ENCODE results near the gene SEMA3F.

Gene SEMA3F

GRCh38 chr3:50137531-50137930 is 17.6 kb upstream of the SEMA3F start:
- H3K4me3 ChIP-seq (ENCODE audit: control insufficient read depth, low read depth, low read length): no peak overlapping the region
- no peak for DNase-seq (ENCODE audit: low read depth)
- no peak for TF ChIP-seq CTCF (conservative IDR thresholded peaks at IDR 0.05; ENCODE audit: control insufficient read depth, insufficient read depth, low read depth, low read length)

- no peak for DNase-seq (ENCODE audit: low read depth)
- TF ChIP-seq CTCF (conservative IDR thresholded peaks at IDR 0.05; ENCODE audit: control insufficient read depth, insufficient read depth, low read depth, low read length): no peak
- no peak overlapping the region for H3K4me3 ChIP-seq (ENCODE audit: control insufficient read depth, low read depth, low read length)
Measured at GRCh38 chr3:50138266-50139200, 16.6 kb upstream of the SEMA3F start.

GRCh38 chr3:50139308-50139707 is 15.8 kb upstream of the SEMA3F start:
- no peak for DNase-seq (ENCODE audit: low read depth)
- TF ChIP-seq CTCF (conservative IDR thresholded peaks at IDR 0.05; ENCODE audit: control insufficient read depth, insufficient read depth, low read depth, low read length): no peak
- no peak overlapping the region for H3K4me3 ChIP-seq (ENCODE audit: control insufficient read depth, low read depth, low read length)

GRCh38 chr3:50139718-50140423 is 15.3 kb upstream of the SEMA3F start:
- no peak overlapping the region for H3K4me3 ChIP-seq (ENCODE audit: control insufficient read depth, low read depth, low read length)
- no peak for TF ChIP-seq CTCF (conservative IDR thresholded peaks at IDR 0.05; ENCODE audit: control insufficient read depth, insufficient read depth, low read depth, low read length)
- DNase-seq (ENCODE audit: low read depth): no peak

GRCh38 chr3:50140990-50141389 is 14.1 kb upstream of the SEMA3F start:
- no peak for TF ChIP-seq CTCF (conservative IDR thresholded peaks at IDR 0.05; ENCODE audit: control insufficient read depth, insufficient read depth, low read depth, low read length)
- no peak overlapping the region for H3K4me3 ChIP-seq (ENCODE audit: control insufficient read depth, low read depth, low read length)
- no peak for DNase-seq (ENCODE audit: low read depth)

GRCh38 chr3:50146316-50146901 is 8.7 kb upstream of the SEMA3F start:
- TF ChIP-seq CTCF (conservative IDR thresholded peaks at IDR 0.05; ENCODE audit: control insufficient read depth, insufficient read depth, low read depth, low read length): no peak
- H3K4me3 ChIP-seq (ENCODE audit: control insufficient read depth, low read depth, low read length): no peak overlapping the region
- DNase-seq (ENCODE audit: low read depth): no peak
